HepG2 (cell line): ENCODE measurements around the gene ORMDL2. TPM values are rescaled to one million over a fixed set of nuclear protein-coding genes. Genes with fewer than 3 reads are reported as not detected.

Source experiments
- KDM2A ChIP-seq: sonication (generic); formaldehyde crosslinking; IDR thresholded peaks from 2 replicates; pipeline ENCODE4 v1.4.0; 2020; ENCODE audit warnings: low read depth, missing genetic modification reagents, borderline replicate concordance
- KLF6 ChIP-seq: IDR thresholded peaks from 2 replicates; pipeline ENCODE4 v1.8.0; 2016; ENCODE audit warnings: missing biosample characterization, missing genetic modification reagents
- MAF1 ChIP-seq: sonication (generic); formaldehyde crosslinking; IDR thresholded peaks from 2 replicates; pipeline ENCODE4 v1.5.0; 2020; ENCODE audit warnings: missing genetic modification reagents, borderline replicate concordance
- NFIC ChIP-seq: IDR thresholded peaks from 2 replicates; pipeline ENCODE4 v1.6.1; 2012; ENCODE audit warnings: mild to moderate bottlenecking, low read length, inconsistent platforms
- NR2F6 ChIP-seq, 2 experiments: IDR thresholded peaks; 2 replicates each; pipeline ENCODE4 v1.6.1; 2016; ENCODE audit warnings: antibody characterized with exemption in 1 of 2, mild to moderate bottlenecking in 1 of 2
- POLR2A ChIP-seq, 2 experiments: IDR thresholded peaks; 2 replicates each; pipeline ENCODE4 v1.6.1; 2011; ENCODE audit warnings: low read depth in 2 of 2, low read length in 2 of 2, mild to moderate bottlenecking in 1 of 2, moderate library complexity in 1 of 2; ENCODE audit not compliant: insufficient read depth in 1 of 2
- RBM39 ChIP-seq: fragments of 200-400 bp; formaldehyde crosslinking; IDR thresholded peaks from one replicate; pipeline ENCODE4 v1.6.1; 2018; ENCODE audit warnings: antibody characterized with exemption, mild to moderate bottlenecking, low read depth, low read length; ENCODE audit not compliant: poor library complexity, severe bottlenecking
- SRF ChIP-seq: IDR thresholded peaks from 2 replicates; pipeline ENCODE4 v1.6.1; 2011; ENCODE audit warnings: mild to moderate bottlenecking, low read depth, low read length, moderate library complexity
- TARDBP ChIP-seq: sonication (generic); formaldehyde crosslinking; IDR thresholded peaks from 2 replicates; pipeline ENCODE4 v1.8.0; 2022; ENCODE audit warnings: mild to moderate bottlenecking, missing genetic modification reagents
- ZBTB14 ChIP-seq: sonication (generic); formaldehyde crosslinking; IDR thresholded peaks from 2 replicates; pipeline ENCODE4 v1.4.0; 2020; ENCODE audit warnings: missing genetic modification reagents
- ZBTB3 ChIP-seq: sonication (generic); formaldehyde crosslinking; IDR thresholded peaks from 2 replicates; pipeline ENCODE4 v1.4.0; 2020; ENCODE audit warnings: low read depth, mild to moderate bottlenecking, moderate library complexity, missing genetic modification reagents, borderline replicate concordance
- ZBTB46 ChIP-seq: sonication (generic); formaldehyde crosslinking; IDR thresholded peaks from 2 replicates; pipeline ENCODE4 v1.4.0; 2020; ENCODE audit warnings: mild to moderate bottlenecking, missing genetic modification reagents, borderline replicate concordance
- ZFY ChIP-seq: sonication (generic); formaldehyde crosslinking; IDR thresholded peaks from 2 replicates; pipeline ENCODE4 v1.4.0; 2020; ENCODE audit warnings: missing genetic modification reagents
- ZMYM2 ChIP-seq: sonication (generic); formaldehyde crosslinking; IDR thresholded peaks from 2 replicates; pipeline ENCODE4 v1.8.0; 2022; ENCODE audit warnings: mild to moderate bottlenecking, missing genetic modification reagents
- ZNF230 ChIP-seq: sonication (generic); formaldehyde crosslinking; IDR thresholded peaks from 2 replicates; pipeline ENCODE4 v1.4.0; 2020; ENCODE audit warnings: mild to moderate bottlenecking, missing genetic modification reagents
- ZNF296 ChIP-seq: sonication (generic); formaldehyde crosslinking; conservative IDR thresholded peaks from 2 replicates; pipeline ENCODE4 v1.5.0; 2020; ENCODE audit warnings: mild to moderate bottlenecking, missing genetic modification reagents
- ZNF350 ChIP-seq: sonication (generic); formaldehyde crosslinking; IDR thresholded peaks from 2 replicates; pipeline ENCODE4 v1.4.0; 2020; ENCODE audit warnings: mild to moderate bottlenecking, low read depth, missing genetic modification reagents, borderline replicate concordance
- ZNF598 ChIP-seq: sonication (generic); formaldehyde crosslinking; IDR thresholded peaks from 2 replicates; pipeline ENCODE4 v1.5.1; 2020; ENCODE audit warnings: mild to moderate bottlenecking, missing genetic modification reagents, borderline replicate concordance
- ZNF607 ChIP-seq: sonication (generic); formaldehyde crosslinking; IDR thresholded peaks from 2 replicates; pipeline ENCODE4 v1.5.1; 2020; ENCODE audit warnings: missing genetic modification reagents, mild to moderate bottlenecking, borderline replicate concordance
- polyA plus RNA-seq, 8 experiments: library from polyadenylated mRNA; depleted of rRNA in 3 of 8; stranded (reverse) in 7 of 8; unstranded in 1 of 8; fragments of >200 nt; fragmentation: Illumina TruSeq in 4 of 8; extraction: Trizol in 4 of 8; gene quantifications; 2 replicates each; pipeline versions ENCODE4 v1.2.1 to v1.2.3, GENCODE V29; 2011 to 2016; ENCODE audit warnings: low read depth in 4 of 8, missing spikeins in 1 of 8, mixed read lengths in 1 of 8; ENCODE audit not compliant: insufficient read depth in 1 of 8
- total RNA-seq, 5 experiments: library from RNA; depleted of rRNA; stranded (reverse); fragments of >200 nt; fragmentation: Illumina TruSeq; extraction: Trizol; gene quantifications; 2 replicates each; pipeline ENCODE4 v1.2.3, GENCODE V29; 2016; ENCODE audit warnings: low read depth in 1 of 5

The ORMDL2 gene
- total and polyA plus RNA-seq, 2 of the 13 experiments (the other 11 are each of a cell fraction or from before 2014, with no cell fraction given), result 24.0 to 28.6 TPM

- TF ChIP-seq TARDBP (CRISPR knock-in tag) (no peak), RBM39 (peak; percentile 28), ZBTB3 (CRISPR knock-in tag) (peak; percentile 87; the same call in 1 of the 2 replicates), ZMYM2 (peak; percentile 12; the same call in 1 of the 2 replicates), ZNF230 (CRISPR knock-in tag) (no peak), ZNF607 (CRISPR knock-in tag) (peak; percentile 42; the same call in 1 of the 2 replicates), MAF1 (no peak), NR2F6 (IDR thresholded peaks at IDR 0.05) (no peak), NR2F6 (CRISPR knock-in tag; IDR thresholded peaks at IDR 0.05) (0 out of 2 replicates have a peak, but pooled peaks have one; percentile 3), ZBTB46 (CRISPR knock-in tag) (0 out of 2 replicates have a peak, but pooled peaks have one; percentile 34), KDM2A (CRISPR knock-in tag) (0 out of 2 replicates have a peak, but pooled peaks have one; percentile 10), KLF6 (CRISPR knock-in tag) (no peak), POLR2A (IDR thresholded peaks at IDR 0.05; ENCODE audit: insufficient read depth in 1 of 2, low read depth in 2 of 2, low read length in 2 of 2) (peak; percentile 32 to 52; a peak in 2 of 4 replicates), ZNF296 (CRISPR knock-in tag) (no peak), ZNF598 (no peak), NFIC (no peak), SRF (no peak), ZBTB14 (CRISPR knock-in tag) (no peak), ZFY (CRISPR knock-in tag) (peak; percentile 8; the same call in 1 of the 2 replicates), ZNF350 (CRISPR knock-in tag) (no peak)
Observed at GRCh38 chr12:55829967-55830600, 12.2 kb downstream of the ORMDL2 start (continued).
